Stimulated activated CD8-positive, alpha-beta memory T cell treated with anti-CD3 and anti-CD28 coated beads, Interleukin-7, amount 100 ng/mL, for 48 hours (primary cell): Measurements from ENCODE around the gene NABP1.

Experiments
- DNase-seq, 2 donors: peaks; one replicate each; pipeline ENCODE4 v3.0.0-alpha.2; 2020; ENCODE audit warnings: low read depth in 1 of 2; ENCODE audit errors: extremely low read depth in 1 of 2

NABP1 gene

GRCh38 chr2:191703079-191703725, 25.3 kb downstream of the NABP1 start:
- DNase-seq = no peak

- DNase-seq = no peak
Measured at GRCh38 chr2:191705084-191705483, 27.1 kb downstream of the NABP1 start.

DNA sequence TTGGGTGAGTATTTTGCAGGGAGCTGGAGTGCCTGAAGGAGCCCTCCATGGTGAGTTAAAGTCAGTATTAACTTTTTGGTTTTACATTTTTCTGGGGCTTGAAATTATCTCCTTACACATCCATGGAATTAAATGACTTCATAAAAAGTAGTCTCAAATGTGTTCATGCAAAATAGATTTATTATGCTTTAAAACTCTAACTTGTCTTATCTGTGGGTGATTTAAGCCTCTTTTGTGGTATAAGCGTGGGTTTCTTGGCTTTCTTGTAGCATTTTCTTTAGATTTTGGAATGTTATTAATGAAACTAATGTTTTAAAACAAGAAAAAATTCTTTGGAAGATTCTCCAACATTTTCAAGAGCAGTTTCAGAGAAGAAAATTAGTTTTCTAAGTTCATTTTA, 27.8 kb downstream of the NABP1 start:
- no peak for DNase-seq

DNA sequence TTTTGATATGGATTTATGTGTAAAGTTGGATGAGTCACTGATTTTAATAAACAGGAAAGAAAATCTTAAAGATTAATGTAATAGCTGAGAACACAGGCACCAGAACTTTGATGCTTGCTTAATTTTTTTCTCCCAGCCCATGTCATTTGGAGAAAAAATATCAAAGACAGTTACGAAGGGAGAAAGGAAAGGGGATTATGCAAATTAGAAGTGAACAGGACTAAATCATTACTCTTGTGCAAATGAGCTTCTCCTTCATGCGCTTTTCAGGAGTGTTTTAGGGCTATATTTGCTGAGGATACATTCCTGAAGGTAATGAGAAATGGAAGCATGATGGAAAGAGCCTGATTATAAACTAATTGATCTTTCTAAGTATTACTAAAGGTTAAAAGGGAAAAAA, 28.9 kb downstream of the NABP1 start:
- no peak for DNase-seq

DNA sequence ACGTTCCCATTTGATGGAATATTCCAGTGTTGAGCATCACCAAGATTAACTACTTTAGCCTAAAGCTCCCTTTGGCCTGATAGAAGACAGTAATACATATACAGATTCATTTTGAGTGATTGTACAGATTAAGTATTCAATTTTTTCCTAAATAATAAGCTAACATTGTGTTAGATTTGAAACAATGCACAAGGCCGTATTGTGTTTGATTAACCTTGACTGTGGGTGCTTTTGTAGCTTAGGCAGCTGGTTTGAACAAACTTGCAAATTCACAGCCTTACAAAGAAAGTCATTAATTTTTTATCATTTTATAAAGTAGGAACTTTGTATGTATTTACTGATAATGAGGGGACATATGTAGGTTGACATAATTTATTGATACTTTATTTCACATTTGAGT, 29.6 kb downstream of the NABP1 start:
- no peak for DNase-seq

DNA sequence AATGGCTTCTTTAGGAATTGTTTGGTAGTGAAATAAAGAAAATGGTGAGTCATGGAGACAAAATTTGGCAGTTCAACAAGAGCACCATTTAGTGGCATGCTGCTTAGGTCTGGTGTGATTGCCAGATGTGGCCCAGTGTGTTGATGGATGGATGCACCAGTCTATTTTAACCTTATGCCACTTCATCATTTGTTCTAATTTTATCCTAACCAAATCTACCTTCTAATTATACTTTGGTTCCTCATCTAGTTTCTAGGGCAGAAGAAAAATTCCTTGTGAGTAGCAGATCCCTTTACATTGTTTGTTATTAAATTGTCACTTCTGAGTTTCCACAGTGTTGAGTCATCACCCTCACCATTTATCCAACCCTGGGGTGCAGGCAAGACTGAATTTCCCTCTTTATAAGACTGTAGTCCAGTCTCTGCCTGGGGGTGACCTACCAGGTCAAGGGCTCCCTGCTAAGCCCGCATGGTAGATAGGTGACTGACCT, 32.5 kb downstream of the NABP1 start:
- DNase-seq = no peak

GRCh38 chr2:191711621-191712020, 33.7 kb downstream of the NABP1 start:
- no peak for DNase-seq

DNA sequence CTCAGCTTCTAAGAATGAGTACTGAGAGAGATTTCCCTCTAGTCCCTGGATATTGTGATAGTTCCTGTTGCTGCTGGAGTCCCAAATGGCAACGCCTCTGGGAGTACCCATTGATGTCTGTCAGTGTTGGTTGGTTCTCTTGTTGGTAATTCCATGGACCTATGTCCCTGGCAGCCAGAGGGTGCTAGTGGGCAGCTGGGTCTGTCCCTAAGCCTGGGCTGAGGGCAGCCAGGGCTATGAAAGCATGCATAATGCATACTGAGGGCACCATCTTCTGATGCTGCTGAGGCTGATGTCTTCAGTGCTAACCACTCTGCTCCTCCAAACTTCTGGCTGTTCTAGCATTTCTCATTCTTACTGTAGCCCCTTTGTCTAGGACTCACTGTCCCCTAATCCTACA, 35.9 kb downstream of the NABP1 start:
- no peak for DNase-seq

GRCh38 chr2:191714925-191715324, 37.0 kb downstream of the NABP1 start:
- DNase-seq = no peak

GRCh38 chr2:191715471-191715870, 37.5 kb downstream of the NABP1 start:
- no peak for DNase-seq

DNA sequence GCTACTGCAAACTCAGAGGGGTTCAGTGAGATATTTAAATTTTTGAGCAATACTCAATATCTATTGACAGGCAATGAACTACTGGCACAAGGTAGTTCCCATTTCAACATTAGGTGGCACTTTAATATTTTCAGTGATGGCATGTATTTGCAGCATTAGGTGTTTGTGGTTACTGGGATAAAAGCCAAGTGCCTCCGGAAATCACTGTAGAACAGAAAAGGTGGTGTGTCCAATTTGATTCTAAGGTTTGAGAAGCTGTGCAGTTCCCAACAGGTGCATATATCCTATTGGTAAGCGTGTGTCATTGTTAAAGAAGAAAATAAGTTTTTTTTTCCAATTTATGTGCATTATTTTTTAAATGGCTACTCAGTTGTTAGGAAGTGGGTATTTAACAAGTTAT, 41.3 kb downstream of the NABP1 start:
- DNase-seq = no peak

GRCh38 chr2:191719938-191720337, 42.0 kb downstream of the NABP1 start:
- DNase-seq = no peak

DNA sequence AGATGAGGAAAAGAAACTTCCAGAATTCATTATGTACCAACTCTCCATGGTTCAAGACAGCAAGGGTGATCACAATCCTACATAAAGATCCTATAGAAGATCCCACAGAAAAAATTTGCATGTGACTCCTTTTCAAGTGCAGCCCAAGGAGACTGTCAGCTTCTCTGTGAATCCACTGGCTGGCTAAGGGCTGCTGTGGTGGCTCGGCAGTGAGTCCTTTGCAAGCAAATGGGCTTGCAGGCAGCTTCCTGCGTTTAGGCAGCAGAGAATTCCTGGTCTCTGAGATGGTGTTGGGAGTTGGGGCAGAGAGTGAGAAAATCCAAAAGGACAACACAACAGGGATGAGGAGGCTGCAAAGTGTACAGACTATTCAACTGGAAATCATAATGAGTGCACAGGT, 43.4 kb downstream of the NABP1 start:
- DNase-seq = no peak

- no peak for DNase-seq
Measured at GRCh38 chr2:191724015-191724414, 46.1 kb downstream of the NABP1 start.

- DNase-seq = no peak
Measured at GRCh38 chr2:191728750-191729624, 51.1 kb downstream of the NABP1 start.

- DNase-seq = no peak
Measured at GRCh38 chr2:191730263-191730662, 52.3 kb downstream of the NABP1 start.
